ENCODE results near the gene SCGB1C1. TPM values are rescaled to one million over a fixed set of nuclear protein-coding genes. Genes with fewer than 3 reads are reported as not detected.

SCGB1C1 gene
- total and polyA plus RNA-seq, 9 of the 15 experiments (the other 6 are each of a cell fraction or from before 2014, with no cell fraction given): not detected

DNA sequence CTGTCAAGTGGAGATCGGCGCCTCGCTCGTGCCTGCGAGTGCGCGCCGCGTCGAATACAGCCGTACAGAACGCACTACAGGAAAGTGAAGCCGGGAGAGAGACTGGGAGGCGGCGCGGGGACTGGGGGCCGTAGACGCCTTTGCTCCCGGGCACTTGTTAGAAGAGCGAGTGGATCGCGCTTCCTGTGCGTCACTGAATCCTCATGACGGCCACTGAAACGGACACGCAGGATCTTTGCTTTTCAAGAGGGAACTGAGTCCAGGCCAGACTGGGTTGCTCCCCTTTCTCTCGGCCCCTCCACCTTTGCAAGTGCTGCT lies 14.9 kb downstream of the SCGB1C1 start (continued):
- TF ChIP-seq HDAC6 (IDR thresholded peaks at IDR 0.05; ENCODE audit: low read depth, low read length) (no peak), MCM3 (IDR thresholded peaks at IDR 0.05) (no peak), ZNF121 (CRISPR knock-in tag; conservative IDR thresholded peaks at IDR 0.05) (no peak), BRF1 (IDR thresholded peaks at IDR 0.05; ENCODE audit: borderline replicate concordance, extremely low read depth, insufficient read length) (no peak), CHD2 (IDR thresholded peaks at IDR 0.05; ENCODE audit: low read depth, low read length) (no peak), POLR2B (IDR thresholded peaks at IDR 0.05; ENCODE audit: low read depth, partially characterized antibody) (no peak), STAT6 (CRISPR knock-in tag; IDR thresholded peaks at IDR 0.05) (no peak), CHD1 (IDR thresholded peaks at IDR 0.05; ENCODE audit: low read length) (no peak), CCNT2 (IDR thresholded peaks at IDR 0.05; ENCODE audit: borderline replicate concordance, extremely low read depth, insufficient read length, low read depth, low read length) (peak; percentile 4), RBM25 (IDR thresholded peaks at IDR 0.05; ENCODE audit: low read depth, low read length, severe bottlenecking) (no peak), BRD9 (IDR thresholded peaks at IDR 0.05; ENCODE audit: low read depth, partially characterized antibody) (no peak), PCBP2 (IDR thresholded peaks at IDR 0.05; ENCODE audit: low read depth, low read length, poor library complexity, severe bottlenecking) (no peak), DDX20 (tag; IDR thresholded peaks at IDR 0.05; ENCODE audit: low read depth) (no peak), BRCA1 (IDR thresholded peaks at IDR 0.05) (no peak), BRCA1 (CRISPR knock-in tag; IDR thresholded peaks at IDR 0.05) (0 out of 2 replicates have a peak, but pooled peaks have one; percentile 4), SETDB1 (IDR thresholded peaks at IDR 0.05; ENCODE audit: low read length) (no peak), MAFG (tag; conservative IDR thresholded peaks at IDR 0.05) (no peak), ZNF197 (CRISPR knock-in tag; IDR thresholded peaks at IDR 0.05; ENCODE audit: low read depth) (0 out of 2 replicates have a peak, but pooled peaks have one; percentile 7), ZFP1 (CRISPR knock-in tag; IDR thresholded peaks at IDR 0.05) (no peak), ZBTB8A (IDR thresholded peaks at IDR 0.05; ENCODE audit: partially characterized antibody) (no peak), SPI1 (IDR thresholded peaks at IDR 0.05; ENCODE audit: borderline replicate concordance, low read depth, low read length) (no peak), ATF1 (CRISPR knock-in tag; IDR thresholded peaks at IDR 0.05) (no peak), ATF1 (tag; IDR thresholded peaks at IDR 0.05) (peak; percentile 58; the same call in 1 of the 2 replicates)
- TF ChIP-seq, protein P1, sequence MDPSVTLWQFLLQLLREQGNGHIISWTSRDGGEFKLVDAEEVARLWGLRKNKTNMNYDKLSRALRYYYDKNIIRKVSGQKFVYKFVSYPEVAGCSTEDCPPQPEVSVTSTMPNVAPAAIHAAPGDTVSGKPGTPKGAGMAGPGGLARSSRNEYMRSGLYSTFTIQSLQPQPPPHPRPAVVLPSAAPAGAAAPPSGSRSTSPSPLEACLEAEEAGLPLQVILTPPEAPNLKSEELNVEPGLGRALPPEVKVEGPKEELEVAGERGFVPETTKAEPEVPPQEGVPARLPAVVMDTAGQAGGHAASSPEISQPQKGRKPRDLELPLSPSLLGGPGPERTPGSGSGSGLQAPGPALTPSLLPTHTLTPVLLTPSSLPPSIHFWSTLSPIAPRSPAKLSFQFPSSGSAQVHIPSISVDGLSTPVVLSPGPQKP (CRISPR knock-in tag; IDR thresholded peaks at IDR 0.05): no peak
- TF ChIP-seq, protein P2, sequence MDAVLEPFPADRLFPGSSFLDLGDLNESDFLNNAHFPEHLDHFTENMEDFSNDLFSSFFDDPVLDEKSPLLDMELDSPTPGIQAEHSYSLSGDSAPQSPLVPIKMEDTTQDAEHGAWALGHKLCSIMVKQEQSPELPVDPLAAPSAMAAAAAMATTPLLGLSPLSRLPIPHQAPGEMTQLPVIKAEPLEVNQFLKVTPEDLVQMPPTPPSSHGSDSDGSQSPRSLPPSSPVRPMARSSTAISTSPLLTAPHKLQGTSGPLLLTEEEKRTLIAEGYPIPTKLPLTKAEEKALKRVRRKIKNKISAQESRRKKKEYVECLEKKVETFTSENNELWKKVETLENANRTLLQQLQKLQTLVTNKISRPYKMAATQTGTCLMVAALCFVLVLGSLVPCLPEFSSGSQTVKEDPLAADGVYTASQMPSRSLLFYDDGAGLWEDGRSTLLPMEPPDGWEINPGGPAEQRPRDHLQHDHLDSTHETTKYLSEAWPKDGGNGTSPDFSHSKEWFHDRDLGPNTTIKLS (IDR thresholded peaks at IDR 0.05; ENCODE audit: borderline replicate concordance, low read depth): no peak
- TF ChIP-seq, protein P3, sequence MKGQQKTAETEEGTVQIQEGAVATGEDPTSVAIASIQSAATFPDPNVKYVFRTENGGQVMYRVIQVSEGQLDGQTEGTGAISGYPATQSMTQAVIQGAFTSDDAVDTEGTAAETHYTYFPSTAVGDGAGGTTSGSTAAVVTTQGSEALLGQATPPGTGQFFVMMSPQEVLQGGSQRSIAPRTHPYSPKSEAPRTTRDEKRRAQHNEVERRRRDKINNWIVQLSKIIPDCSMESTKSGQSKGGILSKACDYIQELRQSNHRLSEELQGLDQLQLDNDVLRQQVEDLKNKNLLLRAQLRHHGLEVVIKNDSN (CRISPR knock-in tag; IDR thresholded peaks at IDR 0.05): no peak

Measured in K562 (cell line).